MM.1S (cell line): ENCODE results near the gene MYO1G.

Experiments used
- CTCF ChIP-seq: fragments of 300-600 bp; sonication (generic); IDR thresholded peaks from 2 replicates; pipeline ENCODE4 v1.5.1; 2016; ENCODE audit warnings: antibody characterized with exemption, low read length, mixed read lengths
- EZH2 ChIP-seq: fragments of 300-600 bp; sonication (generic); optimal IDR thresholded peaks from 2 replicates; pipeline ENCODE3; 2017; ENCODE audit warnings: low read depth, mild to moderate bottlenecking, antibody characterized with exemption, low read length, mixed read lengths

GRCh38 chr7:44999245-45000092, 20.7 kb upstream of the MYO1G start:
- no peak for TF ChIP-seq CTCF
- TF ChIP-seq EZH2, result no peak
